GM19463 (cell line): Measurements from ENCODE around the gene GP1BA.

Source experiments
- ATAC-seq: cut with Tn5 transposase; IDR thresholded peaks from one replicate; pipeline ENCODE4 v1.9.1; 2021; ENCODE audit warnings: mild to moderate bottlenecking, moderate library complexity; ENCODE audit not compliant: unreplicated experiment

GP1BA gene

GRCh38 chr17:4931963-4932362 is at the start of gene GP1BA:
Gene GP1BA (plus strand): TSS chr17:4932277. CDS start chr17:4932605, 328 bp downstream.
- ATAC-seq: no peak

- ATAC-seq: no peak
Measured at GRCh38 chr17:4884489-4884888, 47.6 kb upstream of the GP1BA start.

- ATAC-seq: no peak
Measured at GRCh38 chr17:4886830-4887229, 45.2 kb upstream of the GP1BA start.

- no peak for ATAC-seq
Measured at GRCh38 chr17:4887581-4887980, 44.5 kb upstream of the GP1BA start.

DNA sequence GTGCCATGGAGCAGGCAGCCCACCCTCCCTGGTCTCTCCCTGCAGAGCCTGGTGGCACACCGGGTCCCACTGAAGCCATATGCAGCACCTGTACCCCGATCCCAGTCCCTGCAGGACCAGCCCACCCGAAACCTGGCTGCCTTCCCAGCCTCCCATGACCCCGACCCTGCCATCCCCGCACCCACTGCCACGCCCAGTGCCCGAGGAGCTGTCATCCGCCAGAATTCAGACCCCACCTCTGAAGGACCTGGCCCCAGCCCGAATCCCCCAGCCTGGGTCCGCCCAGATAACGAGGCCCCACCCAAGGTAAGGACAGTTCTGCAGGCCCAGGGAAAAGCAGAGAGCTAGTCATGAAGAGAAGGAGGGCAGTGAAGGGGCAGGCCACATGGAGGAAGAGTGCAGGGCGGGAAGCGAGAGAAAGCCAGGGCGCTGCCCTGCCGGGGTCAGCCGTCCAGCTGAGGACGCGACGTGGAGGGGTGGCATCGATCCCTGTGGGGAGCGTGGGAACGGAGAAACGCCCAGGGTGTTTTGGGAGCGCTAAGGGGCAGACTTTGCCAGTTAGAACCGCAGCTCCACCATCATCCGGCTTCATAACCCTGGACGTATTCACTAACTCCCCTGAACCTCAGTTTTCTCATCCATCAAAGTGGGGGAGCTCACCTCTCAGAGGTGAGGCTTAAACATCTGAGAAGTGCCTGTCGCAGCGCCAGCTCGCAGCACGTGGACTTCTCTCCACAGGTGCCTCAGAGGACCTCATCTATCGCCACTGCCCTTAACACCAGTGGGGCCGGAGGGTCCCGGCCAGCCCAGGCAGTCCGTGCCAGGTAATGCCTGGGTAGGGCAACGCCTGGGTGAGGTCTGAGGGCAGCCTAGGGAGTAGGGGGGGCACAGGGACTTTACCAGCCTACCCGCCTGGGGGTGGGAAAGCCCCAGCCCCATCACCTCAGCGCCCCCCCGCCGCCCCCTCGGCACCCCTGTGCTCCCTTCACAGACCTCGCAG is 40.4 kb upstream of the GP1BA start:
- no peak for ATAC-seq

DNA sequence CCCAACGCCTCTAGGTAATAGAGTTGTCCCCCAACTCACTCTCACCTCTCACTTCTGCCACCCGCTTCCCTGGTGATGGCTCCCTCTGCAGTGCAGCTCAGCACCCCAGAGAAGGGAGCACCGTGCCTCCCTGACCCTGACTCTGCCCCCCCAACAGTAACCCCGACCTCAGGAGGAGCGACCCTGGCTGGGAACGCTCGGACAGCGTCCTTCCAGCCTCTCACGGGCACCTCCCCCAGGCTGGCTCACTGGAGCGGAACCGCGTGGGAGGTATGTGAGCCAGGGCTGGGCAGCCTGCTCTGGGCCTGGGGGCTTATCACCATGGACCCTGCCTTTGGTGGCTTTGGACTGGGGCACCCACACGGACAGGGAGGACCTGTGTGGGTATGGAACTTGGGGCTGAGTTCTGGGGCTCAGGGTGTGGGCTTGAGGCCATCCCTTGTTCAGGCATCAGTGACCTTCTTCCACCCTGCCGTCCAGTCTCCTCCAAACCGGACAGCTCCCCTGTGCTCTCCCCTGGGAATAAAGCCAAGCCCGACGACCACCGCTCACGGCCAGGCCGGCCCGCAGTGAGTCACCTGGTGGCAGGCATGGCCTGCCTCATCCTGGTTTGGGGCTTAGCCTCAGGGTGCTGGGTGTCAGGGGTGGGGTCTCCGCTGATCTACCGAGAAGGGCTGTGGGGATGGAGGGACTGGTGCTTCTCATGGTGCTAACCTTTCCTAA is 39.4 kb upstream of the GP1BA start:
- no peak for ATAC-seq

DNA sequence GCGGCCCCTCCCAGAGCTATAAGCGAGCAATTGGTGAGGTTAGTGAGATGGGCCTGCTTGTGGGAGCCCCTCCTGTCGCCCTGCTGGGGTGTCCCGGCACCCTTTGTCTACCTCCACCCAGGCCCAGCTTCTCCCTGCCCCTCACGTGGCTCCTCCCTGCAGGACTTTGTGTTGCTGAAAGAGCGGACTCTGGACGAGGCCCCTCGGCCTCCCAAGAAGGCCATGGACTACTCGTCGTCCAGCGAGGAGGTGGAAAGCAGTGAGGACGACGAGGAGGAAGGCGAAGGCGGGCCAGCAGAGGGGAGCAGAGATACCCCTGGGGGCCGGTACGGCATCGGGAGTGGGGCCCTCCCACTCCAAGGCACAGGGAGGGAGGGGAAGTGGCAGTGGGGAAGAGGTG is 38.8 kb upstream of the GP1BA start:
- no peak for ATAC-seq

GRCh38 chr17:4893721-4894560 is 38.1 kb upstream of the GP1BA start:
- no peak for ATAC-seq

GRCh38 chr17:4895121-4895520 is 37.0 kb upstream of the GP1BA start:
- no peak for ATAC-seq

DNA sequence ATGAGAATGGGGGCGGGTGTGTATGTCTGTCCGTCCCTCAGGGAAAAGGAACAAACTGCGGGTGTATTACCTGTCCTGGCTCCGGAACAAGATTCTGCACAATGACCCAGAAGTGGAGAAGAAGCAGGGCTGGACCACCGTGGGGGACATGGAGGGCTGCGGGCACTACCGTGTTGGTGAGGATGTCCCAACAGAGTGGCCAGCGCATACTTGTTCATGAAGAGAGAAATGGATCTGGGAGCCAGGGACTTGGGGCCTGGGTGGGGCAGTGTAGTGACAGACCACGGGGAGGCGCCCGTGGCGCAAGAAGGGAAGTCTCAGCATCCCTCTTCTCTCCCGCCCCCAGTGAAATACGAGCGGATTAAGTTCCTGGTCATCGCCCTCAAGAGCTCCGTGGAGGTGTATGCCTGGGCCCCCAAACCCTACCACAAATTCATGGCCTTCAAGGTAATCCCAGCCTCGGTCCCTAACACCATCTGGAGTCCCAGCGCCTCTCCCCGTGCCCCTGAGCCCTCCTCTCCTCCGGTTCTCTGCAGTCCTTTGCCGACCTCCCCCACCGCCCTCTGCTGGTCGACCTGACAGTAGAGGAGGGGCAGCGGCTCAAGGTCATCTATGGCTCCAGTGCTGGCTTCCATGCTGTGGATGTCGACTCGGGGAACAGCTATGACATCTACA is 36.3 kb upstream of the GP1BA start:
- ATAC-seq: no peak

GRCh38 chr17:4896332-4897197 is 35.5 kb upstream of the GP1BA start:
- ATAC-seq: no peak

GRCh38 chr17:4897198-4897687 is 34.8 kb upstream of the GP1BA start:
- ATAC-seq: no peak

GRCh38 chr17:4897785-4898184 is 34.3 kb upstream of the GP1BA start:
- ATAC-seq: no peak

DNA sequence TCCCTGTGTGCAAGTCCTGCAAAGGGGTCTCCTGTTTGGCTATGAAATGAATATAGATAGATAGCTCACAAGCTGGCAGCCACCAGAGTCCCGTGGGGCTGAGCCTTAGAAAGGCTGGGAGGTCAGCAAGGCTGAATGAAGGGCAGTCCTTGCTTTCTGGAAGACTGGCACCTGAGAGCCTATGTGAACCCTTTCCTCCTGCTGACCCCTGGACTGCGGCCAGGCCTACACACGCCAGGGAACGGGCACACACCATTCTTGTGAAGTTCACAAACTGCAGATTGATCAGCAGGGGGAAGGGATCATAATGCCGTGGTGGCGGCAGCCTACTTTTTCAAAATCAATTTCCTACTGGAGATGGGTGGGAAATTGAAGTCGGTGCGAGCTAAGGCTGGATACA is 33.7 kb upstream of the GP1BA start:
- no peak for ATAC-seq

GRCh38 chr17:4898927-4899326 is 33.1 kb upstream of the GP1BA start:
- ATAC-seq: no peak

DNA sequence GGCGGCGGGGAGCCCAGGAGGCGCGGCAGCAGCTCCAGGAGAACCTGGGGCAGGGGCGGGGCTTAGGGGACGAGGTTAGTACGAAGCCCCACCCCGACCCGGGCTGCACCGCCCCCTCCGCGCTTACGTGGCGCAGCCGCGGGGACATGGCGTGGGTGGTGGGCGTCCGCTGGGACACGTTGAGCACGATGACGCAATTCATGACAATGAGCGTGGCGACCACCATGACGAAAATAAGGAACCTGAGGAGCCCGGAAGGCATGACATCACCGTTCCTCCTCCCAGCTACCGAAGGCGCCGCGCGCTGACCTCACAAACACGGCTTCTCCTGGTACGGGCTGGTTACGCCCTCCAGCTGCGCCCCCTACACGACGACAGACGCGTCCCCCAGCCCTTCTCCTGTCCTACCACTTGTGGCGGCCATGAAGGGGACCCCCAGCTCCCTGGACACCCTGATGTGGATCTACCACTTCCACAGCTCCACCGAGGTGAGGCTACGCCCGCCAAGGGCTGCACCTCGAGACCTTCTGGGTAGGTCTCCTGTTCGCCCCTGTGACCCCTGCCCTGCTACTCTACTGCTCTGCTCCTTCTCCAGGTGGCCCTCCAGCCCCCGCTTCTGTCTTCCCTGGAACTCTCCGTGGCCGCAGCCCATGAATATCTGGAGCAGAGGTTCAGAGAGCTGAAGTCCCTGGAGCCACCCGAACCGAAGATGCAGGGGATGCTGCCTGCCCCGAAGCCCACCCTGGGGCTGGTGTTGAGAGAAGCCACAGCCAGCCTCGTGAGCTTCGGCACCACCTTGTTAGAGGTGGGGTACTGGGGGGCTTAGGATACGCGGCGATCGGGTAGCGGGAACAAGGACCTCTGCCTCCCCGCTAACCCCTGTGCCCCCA is 32.5 kb upstream of the GP1BA start, which contains the start of gene C17orf107:
C17orf107 (plus strand) TSS at position 196 of the 890 bp plus-strand sequence; CDS start at position 423, 227 bp downstream.
- ATAC-seq: no peak

DNA sequence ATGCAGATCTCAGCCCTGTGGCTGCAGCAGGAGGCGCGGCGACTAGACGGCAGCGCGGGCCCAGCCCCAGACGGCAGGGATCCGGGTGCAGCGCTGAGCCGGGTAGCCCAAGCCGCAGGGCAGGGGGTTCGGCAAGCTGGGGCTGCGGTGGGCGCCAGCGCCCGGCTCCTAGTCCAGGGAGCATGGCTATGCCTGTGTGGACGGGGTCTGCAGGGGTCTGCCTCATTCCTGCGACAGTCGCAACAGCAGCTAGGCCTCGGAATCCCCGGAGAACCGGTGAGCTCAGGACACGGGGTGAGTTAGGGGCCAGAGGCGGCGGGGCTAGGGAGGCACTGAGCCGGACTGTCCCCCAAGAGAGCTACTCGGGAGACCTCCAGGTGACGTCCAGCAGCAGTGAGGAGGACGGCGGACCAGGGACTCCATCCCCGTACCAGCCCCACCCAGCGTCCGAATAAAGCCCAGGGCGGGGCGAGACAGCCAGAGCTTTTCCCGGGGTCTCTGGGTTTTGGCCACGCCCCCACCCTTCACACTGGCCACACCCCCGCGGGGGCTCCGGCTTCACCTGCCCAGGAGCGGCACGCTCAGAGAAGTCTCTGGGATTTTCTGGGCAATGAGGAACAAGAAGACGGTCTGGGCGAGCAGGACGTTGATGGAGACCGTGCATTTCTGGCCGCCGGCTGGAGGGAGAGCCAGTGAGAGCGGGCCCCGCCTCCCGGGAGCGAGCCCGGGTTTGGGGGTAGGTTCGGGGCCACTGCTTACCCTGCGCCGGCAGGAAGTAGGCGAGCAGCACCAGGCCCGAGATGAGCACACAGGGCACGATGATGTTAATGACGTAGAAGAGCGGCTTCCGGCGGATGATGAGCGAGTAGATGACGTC is 31.6 kb upstream of the GP1BA start:
- no peak for ATAC-seq
